ENCODE data around the gene THBS2.

- TF ChIP-seq CTCF (IDR thresholded peaks at IDR 0.05) (no peak), POLR2A (IDR thresholded peaks at IDR 0.05) (no peak)
These were observed 17.7 kb upstream of the THBS2 start for GRCh38 chr6:169271158-169271876.

Measured in Peyer's patch (tissue), 4 donors.